Osteocyte (in vitro differentiated cells): ENCODE data around the gene EGFR. TPM values are rescaled to one million over a fixed set of nuclear protein-coding genes. Genes with fewer than 3 reads are reported as not detected.

Source experiments
- DNase-seq: peaks from one replicate; pipeline ENCODE4 v3.0.0; 2021; ENCODE audit warnings: mixed read lengths; ENCODE audit not compliant: unreplicated experiment; ENCODE audit errors: extremely low spot score
- H3K27ac Mint-ChIP-seq: one replicate; pipeline ENCODE4 v1.8.0; 2021; ENCODE audit warnings: mild to moderate bottlenecking, mixed read lengths; ENCODE audit not compliant: unreplicated experiment
- H3K27me3 Mint-ChIP-seq: one replicate; pipeline ENCODE4 v1.8.0; 2021; ENCODE audit warnings: mixed read lengths; ENCODE audit not compliant: unreplicated experiment
- H3K36me3 Mint-ChIP-seq: one replicate; pipeline ENCODE4 v1.8.0; 2021; ENCODE audit warnings: mixed read lengths; ENCODE audit not compliant: unreplicated experiment
- H3K4me1 Mint-ChIP-seq: one replicate; pipeline ENCODE4 v1.8.0; 2021; ENCODE audit warnings: mixed read lengths; ENCODE audit not compliant: unreplicated experiment
- H3K4me3 Mint-ChIP-seq: one replicate; pipeline ENCODE4 v1.8.0; 2021; ENCODE audit warnings: mild to moderate bottlenecking, moderate library complexity, mixed read lengths; ENCODE audit not compliant: unreplicated experiment
- H3K9me3 Mint-ChIP-seq: one replicate; pipeline ENCODE4 v1.8.0; 2021; ENCODE audit warnings: mixed read lengths; ENCODE audit not compliant: unreplicated experiment
- total RNA-seq: library from RNA; stranded (reverse); gene quantifications from 2 replicates; pipeline ENCODE4 v1.2.1, GENCODE V29; 2021
- TF ChIP-seq, protein P1 (sequence below): fragments of 200-600 bp; sonication (generic); IDR thresholded peaks from 2 replicates; pipeline ENCODE4 v1.5.0; 2021; ENCODE audit warnings: antibody characterized with exemption, mild to moderate bottlenecking, moderate library complexity

The EGFR gene
- total RNA-seq, 1 donor from 2014 or later: 56.5 TPM

DNA sequence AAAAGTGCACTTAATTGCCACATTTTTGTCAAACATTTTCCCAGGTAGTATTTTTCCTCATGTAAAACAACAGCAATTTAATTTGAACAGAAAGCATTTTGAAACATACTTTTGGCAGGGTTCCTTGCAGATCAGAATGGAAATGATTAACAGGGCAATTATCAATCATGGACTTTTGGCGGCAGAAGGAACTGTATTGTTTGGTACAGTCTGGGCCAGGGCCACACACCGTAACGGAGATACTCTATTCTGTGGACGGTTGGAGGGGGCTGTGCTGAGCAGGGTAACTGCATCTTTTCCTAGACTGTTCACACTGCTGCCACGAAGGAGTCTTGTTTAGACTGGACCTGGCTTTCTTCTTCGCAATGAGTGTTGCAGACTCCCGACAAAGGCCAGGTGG, 62.3 kb downstream of the EGFR start:
- Mint-ChIP-seq H3K27ac (no peak overlapping the region), H3K36me3 (peaks cover 13% of the 10 kb centered on the region), H3K27me3 (no peaks in the 10 kb centered on the region), H3K4me1 (peaks cover 72% of the 10 kb centered on the region), H3K9me3 (no peaks in the 10 kb centered on the region), H3K4me3 (no peak overlapping the region)
- DNase-seq: no peak
- TF ChIP-seq, protein P1, sequence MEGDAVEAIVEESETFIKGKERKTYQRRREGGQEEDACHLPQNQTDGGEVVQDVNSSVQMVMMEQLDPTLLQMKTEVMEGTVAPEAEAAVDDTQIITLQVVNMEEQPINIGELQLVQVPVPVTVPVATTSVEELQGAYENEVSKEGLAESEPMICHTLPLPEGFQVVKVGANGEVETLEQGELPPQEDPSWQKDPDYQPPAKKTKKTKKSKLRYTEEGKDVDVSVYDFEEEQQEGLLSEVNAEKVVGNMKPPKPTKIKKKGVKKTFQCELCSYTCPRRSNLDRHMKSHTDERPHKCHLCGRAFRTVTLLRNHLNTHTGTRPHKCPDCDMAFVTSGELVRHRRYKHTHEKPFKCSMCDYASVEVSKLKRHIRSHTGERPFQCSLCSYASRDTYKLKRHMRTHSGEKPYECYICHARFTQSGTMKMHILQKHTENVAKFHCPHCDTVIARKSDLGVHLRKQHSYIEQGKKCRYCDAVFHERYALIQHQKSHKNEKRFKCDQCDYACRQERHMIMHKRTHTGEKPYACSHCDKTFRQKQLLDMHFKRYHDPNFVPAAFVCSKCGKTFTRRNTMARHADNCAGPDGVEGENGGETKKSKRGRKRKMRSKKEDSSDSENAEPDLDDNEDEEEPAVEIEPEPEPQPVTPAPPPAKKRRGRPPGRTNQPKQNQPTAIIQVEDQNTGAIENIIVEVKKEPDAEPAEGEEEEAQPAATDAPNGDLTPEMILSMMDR: no peak

DNA sequence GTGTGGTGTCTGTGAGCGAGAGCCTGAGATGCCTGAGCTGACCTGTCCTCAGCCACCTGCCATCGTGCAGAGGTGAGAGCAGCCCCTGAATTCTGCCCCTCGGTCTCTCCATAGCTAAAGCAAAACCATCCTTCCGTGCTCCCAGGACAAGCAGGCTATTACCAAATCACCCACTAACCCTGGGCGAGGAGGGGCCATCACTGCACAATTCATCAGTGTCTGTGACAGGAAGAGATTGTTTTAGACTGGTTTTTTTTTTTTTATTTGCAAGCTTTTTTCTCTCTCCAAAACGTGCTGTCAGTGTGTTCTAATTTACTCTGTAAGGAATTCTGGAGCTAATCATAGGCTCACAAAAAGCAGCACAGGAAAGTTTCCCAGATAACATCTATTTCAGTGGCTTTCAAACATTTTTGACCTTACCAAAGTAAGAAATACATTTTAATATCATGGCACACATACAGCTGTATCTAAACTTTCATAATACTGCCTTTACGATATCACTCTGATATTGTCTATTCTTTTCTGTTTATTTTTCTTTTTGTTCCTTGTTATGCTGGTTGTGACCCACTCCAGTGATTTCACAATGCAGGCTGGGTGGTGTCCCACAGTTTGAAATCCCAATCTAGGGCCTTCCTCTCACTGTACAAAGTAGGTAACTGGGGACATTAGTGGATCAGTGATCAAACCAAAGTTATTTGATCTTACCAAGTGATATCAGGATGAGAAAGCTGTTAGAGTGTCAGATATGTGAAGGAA, 62.8 kb downstream of the EGFR start:
- H3K27me3 Mint-ChIP-seq: no peaks in the 10 kb centered on the region
- H3K4me1 Mint-ChIP-seq: peaks cover 76% of the 10 kb centered on the region
- no peaks in the 10 kb centered on the region for H3K9me3 Mint-ChIP-seq
- H3K36me3 Mint-ChIP-seq: peaks cover 13% of the 10 kb centered on the region
- no peak for DNase-seq
- TF ChIP-seq, protein P1: no peak
- H3K4me3 Mint-ChIP-seq: no peak overlapping the region
- peak overlapping the region; percentile 68 for H3K27ac Mint-ChIP-seq

GRCh38 chr7:55082228-55082603, 63.4 kb downstream of the EGFR start:
- Mint-ChIP-seq H3K4me3 (no peak overlapping the region), H3K27ac (peak overlapping the region; percentile 68), H3K27me3 (no peaks in the 10 kb centered on the region), H3K4me1 (peaks cover 81% of the 10 kb centered on the region), H3K9me3 (no peaks in the 10 kb centered on the region), H3K36me3 (peaks cover 13% of the 10 kb centered on the region)
- no peak for DNase-seq
- TF ChIP-seq, protein P1: no peak

- Mint-ChIP-seq H3K4me3 (no peak overlapping the region), H3K27ac (no peak overlapping the region), H3K27me3 (no peaks in the 10 kb centered on the region), H3K9me3 (no peaks in the 10 kb centered on the region), H3K4me1 (peaks cover 85% of the 10 kb centered on the region), H3K36me3 (peaks cover 10% of the 10 kb centered on the region)
- DNase-seq: no peak
- TF ChIP-seq, protein P1: no peak
Measured at GRCh38 chr7:55083206-55083605, 64.4 kb downstream of the EGFR start.

- Mint-ChIP-seq H3K4me3 (no peak overlapping the region), H3K4me1 (peaks cover 78% of the 10 kb centered on the region), H3K27ac (no peak overlapping the region), H3K9me3 (no peaks in the 10 kb centered on the region), H3K27me3 (no peaks in the 10 kb centered on the region), H3K36me3 (peaks cover 10% of the 10 kb centered on the region)
- DNase-seq: no peak
- TF ChIP-seq, protein P1: no peak
Measured at GRCh38 chr7:55084307-55084706, 65.5 kb downstream of the EGFR start.
